Karpas-422 (cell line): Measurements from ENCODE around the gene TRPM3. TPM values are rescaled to one million over a fixed set of nuclear protein-coding genes. Genes with fewer than 3 reads are reported as not detected.

Experiments
- DNase-seq: peaks from one replicate; pipeline ENCODE4 v3.0.0-alpha.2; 2015
- H2AFZ ChIP-seq: fragments of 200-600 bp; sonication (generic); 2 replicates; pipeline ENCODE4 v1.6.1; 2014; ENCODE audit warnings: antibody characterized with exemption, low read length, mixed read lengths
- H3K27ac ChIP-seq: fragments of 200-600 bp; sonication (generic); 2 replicates; pipeline ENCODE4 v1.5.1; 2014; ENCODE audit warnings: mild to moderate bottlenecking, low read length, moderate library complexity
- H3K27me3 ChIP-seq: fragments of 200-600 bp; sonication (generic); 2 replicates; pipeline ENCODE4 v1.6.1; 2014; ENCODE audit warnings: low read length, mixed read lengths
- H3K36me3 ChIP-seq: fragments of 200-600 bp; sonication (generic); 2 replicates; pipeline ENCODE4 v1.6.1; 2014; ENCODE audit warnings: low read length, mixed read lengths; ENCODE audit not compliant: insufficient read depth
- H3K4me1 ChIP-seq: fragments of 200-600 bp; sonication (generic); 2 replicates; pipeline ENCODE4 v1.6.1; 2014; ENCODE audit warnings: mild to moderate bottlenecking, low read length, mixed read lengths
- H3K4me2 ChIP-seq: fragments of 200-600 bp; sonication (generic); 2 replicates; pipeline ENCODE4 v1.6.1; 2014; ENCODE audit warnings: low read length, low read depth, mild to moderate bottlenecking; ENCODE audit not compliant: poor library complexity, severe bottlenecking
- H3K4me3 ChIP-seq: fragments of 200-600 bp; sonication (generic); 2 replicates; pipeline ENCODE4 v1.5.1; 2014; ENCODE audit warnings: mild to moderate bottlenecking, antibody characterized with exemption, low read length, mixed read lengths
- H3K79me2 ChIP-seq: fragments of 200-600 bp; sonication (generic); 2 replicates; pipeline ENCODE4 v1.6.1; 2014; ENCODE audit warnings: mild to moderate bottlenecking, low read length, mixed read lengths
- H3K9ac ChIP-seq: fragments of 200-600 bp; sonication (generic); 2 replicates; pipeline ENCODE4 v1.6.0; 2014; ENCODE audit warnings: low read length
- H3K9me2 ChIP-seq: fragments of 200-600 bp; sonication (generic), shearing (Covaris generic); replicated peaks from 2 replicates; pipeline ENCODE4 v1.6.0; 2014; ENCODE audit warnings: mild to moderate bottlenecking, low read length, moderate library complexity; ENCODE audit not compliant: insufficient read depth
- H3K9me3 ChIP-seq: fragments of 300-700, 200-600 bp; sonication (generic); 2 replicates; pipeline ENCODE4 v1.6.1; 2014; ENCODE audit warnings: low read length, mixed read lengths
- H4K20me1 ChIP-seq: fragments of 200-600 bp; sonication (generic); 2 replicates; pipeline ENCODE4 v1.6.1; 2014; ENCODE audit warnings: mild to moderate bottlenecking, antibody characterized with exemption, low read length, low read depth; ENCODE audit not compliant: insufficient read depth
- total RNA-seq: library from RNA; depleted of rRNA; stranded (reverse); fragments of >200 nt; shearing (Covaris generic); gene quantifications from 2 replicates; pipeline ENCODE4 v1.2.3, GENCODE V29; 2014; ENCODE audit warnings: low replicate concordance

TRPM3 gene
- total RNA-seq, 1 experiment from 2014 or later: not detected

- DNase-seq: no peak
- no peaks in the 10 kb centered on the region for H3K9me2 ChIP-seq
- no peak overlapping the region for H3K27ac ChIP-seq
- H3K4me1 ChIP-seq: no peaks in the 10 kb centered on the region
- no peak overlapping the region for H3K4me2 ChIP-seq
- no peaks in the 10 kb centered on the region for H4K20me1 ChIP-seq
- H3K79me2 ChIP-seq: no peaks in the 10 kb centered on the region
- H3K27me3 ChIP-seq: no peaks in the 10 kb centered on the region
- H3K36me3 ChIP-seq: no peaks in the 10 kb centered on the region
- no peak overlapping the region for H3K9ac ChIP-seq
- no peak overlapping the region for H3K4me3 ChIP-seq
- H3K9me3 ChIP-seq: no peaks in the 10 kb centered on the region
- H2AFZ ChIP-seq: no peak overlapping the region
These were observed 237.2 kb downstream of the TRPM3 start for GRCh38 chr9:70883963-70884793.

DNA sequence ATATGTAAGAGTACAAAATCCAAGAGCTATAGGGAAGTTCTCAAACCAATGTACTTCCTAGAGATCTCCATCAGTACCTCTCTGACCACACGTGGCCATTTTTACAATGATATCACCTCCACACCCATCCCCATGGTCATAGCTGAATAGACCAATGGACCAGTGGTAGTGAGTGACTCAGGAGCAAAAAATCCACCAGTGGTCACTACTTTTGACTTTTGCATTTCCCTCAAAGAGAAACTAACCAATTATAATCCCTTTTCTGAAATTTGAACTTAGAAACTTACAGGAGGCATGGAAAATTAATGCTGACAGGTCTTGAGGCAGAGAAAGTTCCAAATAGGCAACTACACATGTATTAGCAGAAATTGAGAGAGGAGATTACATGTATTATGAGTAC is 238.4 kb downstream of the TRPM3 start:
- Histone ChIP-seq H3K27me3 (no peaks in the 10 kb centered on the region), H4K20me1 (no peaks in the 10 kb centered on the region), H3K36me3 (no peaks in the 10 kb centered on the region), H2AFZ (no peak overlapping the region), H3K4me3 (no peak overlapping the region), H3K27ac (no peak overlapping the region), H3K9me2 (no peaks in the 10 kb centered on the region), H3K9ac (no peak overlapping the region), H3K4me2 (no peak overlapping the region), H3K4me1 (no peaks in the 10 kb centered on the region), H3K79me2 (no peaks in the 10 kb centered on the region), H3K9me3 (no peaks in the 10 kb centered on the region)
- no peak for DNase-seq

DNA sequence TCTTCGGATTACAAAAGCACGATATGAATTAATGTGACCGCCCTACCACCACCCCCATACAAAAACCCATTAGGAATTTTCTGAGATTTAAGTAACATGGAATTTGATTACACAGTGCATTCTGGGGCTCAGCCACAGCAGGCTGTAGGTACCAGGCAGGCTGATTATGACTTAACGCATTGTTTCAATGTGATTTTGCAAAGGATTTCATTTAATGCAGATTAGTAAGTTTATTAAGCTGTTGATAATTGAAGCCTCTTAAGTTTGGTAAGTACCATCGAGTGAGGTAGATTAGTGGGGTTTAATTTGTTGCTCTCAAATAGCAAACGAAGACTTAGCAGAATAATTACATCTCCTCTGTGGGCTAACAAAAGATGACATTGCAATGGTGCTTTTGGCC is 240.1 kb downstream of the TRPM3 start:
- Histone ChIP-seq H3K4me3 (no peak overlapping the region), H4K20me1 (no peaks in the 10 kb centered on the region), H3K79me2 (no peaks in the 10 kb centered on the region), H3K9ac (no peak overlapping the region), H3K27ac (no peak overlapping the region), H3K4me2 (no peak overlapping the region), H3K36me3 (no peaks in the 10 kb centered on the region), H3K4me1 (no peaks in the 10 kb centered on the region), H2AFZ (no peak overlapping the region), H3K27me3 (no peaks in the 10 kb centered on the region), H3K9me3 (no peaks in the 10 kb centered on the region), H3K9me2 (no peaks in the 10 kb centered on the region)
- DNase-seq: peak; percentile 15

- H3K9me3 ChIP-seq: no peaks in the 10 kb centered on the region
- no peak overlapping the region for H3K27ac ChIP-seq
- no peaks in the 10 kb centered on the region for H4K20me1 ChIP-seq
- no peak overlapping the region for H3K4me2 ChIP-seq
- H3K79me2 ChIP-seq: no peaks in the 10 kb centered on the region
- no peak overlapping the region for H3K9ac ChIP-seq
- no peaks in the 10 kb centered on the region for H3K4me1 ChIP-seq
- H2AFZ ChIP-seq: no peak overlapping the region
- no peaks in the 10 kb centered on the region for H3K9me2 ChIP-seq
- no peak overlapping the region for H3K4me3 ChIP-seq
- no peaks in the 10 kb centered on the region for H3K27me3 ChIP-seq
- DNase-seq: peak; percentile 11
- H3K36me3 ChIP-seq: no peaks in the 10 kb centered on the region
These were observed 240.9 kb downstream of the TRPM3 start for GRCh38 chr9:70880535-70880934.

DNA sequence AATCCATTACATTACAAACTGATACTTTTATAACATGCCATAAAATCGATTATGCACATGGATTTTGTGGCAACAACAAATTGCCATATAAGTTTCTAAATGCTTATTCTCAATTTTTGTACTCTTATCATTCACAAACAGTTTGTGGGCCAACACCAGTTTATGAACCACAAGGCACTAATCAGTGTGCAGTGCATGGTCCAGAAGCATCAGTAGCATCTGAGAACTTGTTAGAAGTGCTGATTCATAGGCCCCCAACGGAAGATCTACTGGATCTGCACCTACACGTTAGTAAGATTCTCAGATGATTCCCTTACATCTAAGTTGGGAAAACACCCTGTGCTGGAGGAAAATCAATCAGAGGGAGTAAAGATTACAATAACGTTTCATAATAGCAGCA is 242.8 kb downstream of the TRPM3 start:
- Histone ChIP-seq H3K4me3 (no peak overlapping the region), H3K36me3 (no peaks in the 10 kb centered on the region), H3K27me3 (no peaks in the 10 kb centered on the region), H4K20me1 (no peaks in the 10 kb centered on the region), H3K9ac (no peak overlapping the region), H2AFZ (no peak overlapping the region), H3K27ac (no peak overlapping the region), H3K79me2 (no peaks in the 10 kb centered on the region), H3K9me3 (no peaks in the 10 kb centered on the region), H3K9me2 (no peaks in the 10 kb centered on the region), H3K4me1 (no peaks in the 10 kb centered on the region), H3K4me2 (no peak overlapping the region)
- no peak for DNase-seq

GRCh38 chr9:70874451-70874850 is 247.0 kb downstream of the TRPM3 start:
- no peaks in the 10 kb centered on the region; the same call in 1 of the 2 replicates for H3K27me3 ChIP-seq
- no peaks in the 10 kb centered on the region for H3K4me1 ChIP-seq
- H3K4me3 ChIP-seq: no peak overlapping the region
- no peaks in the 10 kb centered on the region for H3K36me3 ChIP-seq
- H2AFZ ChIP-seq: no peak overlapping the region
- no peak overlapping the region for H3K4me2 ChIP-seq
- no peak overlapping the region for H3K9ac ChIP-seq
- no peaks in the 10 kb centered on the region for H3K9me3 ChIP-seq
- H3K9me2 ChIP-seq: no peaks in the 10 kb centered on the region
- no peaks in the 10 kb centered on the region for H4K20me1 ChIP-seq
- no peak overlapping the region for H3K27ac ChIP-seq
- H3K79me2 ChIP-seq: no peaks in the 10 kb centered on the region
- DNase-seq: no peak

GRCh38 chr9:70873506-70873905 is 247.9 kb downstream of the TRPM3 start:
- H4K20me1 ChIP-seq: no peaks in the 10 kb centered on the region
- no peaks in the 10 kb centered on the region for H3K36me3 ChIP-seq
- no peaks in the 10 kb centered on the region for H3K9me2 ChIP-seq
- H3K4me1 ChIP-seq: no peaks in the 10 kb centered on the region
- H3K27ac ChIP-seq: no peak overlapping the region
- no peaks in the 10 kb centered on the region; the same call in 1 of the 2 replicates for H3K27me3 ChIP-seq
- H3K9me3 ChIP-seq: no peaks in the 10 kb centered on the region
- H2AFZ ChIP-seq: no peak overlapping the region
- no peak for DNase-seq
- H3K9ac ChIP-seq: no peak overlapping the region
- no peaks in the 10 kb centered on the region for H3K79me2 ChIP-seq
- no peak overlapping the region for H3K4me3 ChIP-seq
- no peak overlapping the region for H3K4me2 ChIP-seq

- H3K9ac ChIP-seq: no peak overlapping the region
- peaks cover 3% of the 10 kb centered on the region; the same call in 1 of the 2 replicates for H3K4me1 ChIP-seq
- no peak overlapping the region for H3K4me2 ChIP-seq
- H2AFZ ChIP-seq: no peak overlapping the region
- no peaks in the 10 kb centered on the region for H4K20me1 ChIP-seq
- H3K36me3 ChIP-seq: no peaks in the 10 kb centered on the region
- H3K9me3 ChIP-seq: no peaks in the 10 kb centered on the region
- H3K9me2 ChIP-seq: no peaks in the 10 kb centered on the region
- H3K27ac ChIP-seq: no peak overlapping the region
- no peak for DNase-seq
- H3K79me2 ChIP-seq: no peaks in the 10 kb centered on the region
- H3K27me3 ChIP-seq: no peaks in the 10 kb centered on the region; the same call in 1 of the 2 replicates
- no peak overlapping the region for H3K4me3 ChIP-seq
These were observed 252.5 kb downstream of the TRPM3 start for GRCh38 chr9:70868661-70869652.
